ENCODE results near the gene DAB2IP.

DAB2IP gene

DNA sequence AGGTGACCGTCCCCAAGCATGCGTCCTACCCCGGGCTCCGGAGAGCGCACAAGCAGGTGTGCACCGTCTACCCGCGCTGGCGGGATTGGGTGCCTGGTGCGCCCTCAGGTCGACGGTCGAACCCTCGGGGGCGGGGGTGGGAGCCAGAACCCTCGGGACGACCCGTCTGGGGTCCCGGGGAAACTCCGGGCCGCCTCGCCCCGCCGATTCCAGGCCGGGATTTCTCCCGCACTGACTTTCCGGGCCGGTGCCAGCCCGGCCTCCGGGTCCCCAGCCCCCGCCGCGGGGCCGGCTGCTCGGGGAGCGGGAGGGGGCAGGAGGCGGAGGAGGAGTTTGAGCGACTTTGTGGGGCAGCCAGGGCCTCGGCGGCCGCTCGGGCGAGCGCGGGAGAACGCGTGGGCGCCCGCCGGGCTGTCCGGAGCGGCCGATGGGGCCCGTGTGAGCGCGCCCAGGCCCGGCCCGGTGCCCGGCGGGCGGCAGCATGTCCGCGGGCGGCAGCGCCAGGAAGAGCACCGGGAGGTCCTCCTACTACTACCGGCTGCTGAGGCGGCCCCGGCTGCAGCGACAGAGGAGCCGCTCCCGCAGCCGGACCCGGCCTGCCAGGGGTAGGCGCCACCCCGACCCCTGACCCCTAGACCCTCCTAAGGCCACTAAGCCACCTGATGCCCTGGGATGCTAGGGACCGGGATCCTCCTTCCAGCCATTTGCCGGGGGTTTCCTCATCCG lies at the start of gene DAB2IP:
Gene DAB2IP, plus strand, starts transcription at position 340 of the 726 bp plus-strand sequence. Its CDS starts 142 bp downstream, at position 482.
- Histone ChIP-seq H3K36me3 (ENCODE audit: insufficient read depth, low read length) (no peaks in the 10 kb centered on the region), H2AFZ (ENCODE audit: low read depth, low read length) (peak within 1 kb of the TSS; percentile 76), H3K27me3 (ENCODE audit: insufficient read depth, low read length) (peaks cover 8% of the 10 kb centered on the region), H3K9me3 (ENCODE audit: low read length) (no peaks in the 10 kb centered on the region), H3K4me3 (ENCODE audit: low read length) (peak within 1 kb of the TSS; percentile 70), H3K4me1 (ENCODE audit: insufficient read depth, low read length) (peaks cover 29% of the 10 kb centered on the region)

DNA sequence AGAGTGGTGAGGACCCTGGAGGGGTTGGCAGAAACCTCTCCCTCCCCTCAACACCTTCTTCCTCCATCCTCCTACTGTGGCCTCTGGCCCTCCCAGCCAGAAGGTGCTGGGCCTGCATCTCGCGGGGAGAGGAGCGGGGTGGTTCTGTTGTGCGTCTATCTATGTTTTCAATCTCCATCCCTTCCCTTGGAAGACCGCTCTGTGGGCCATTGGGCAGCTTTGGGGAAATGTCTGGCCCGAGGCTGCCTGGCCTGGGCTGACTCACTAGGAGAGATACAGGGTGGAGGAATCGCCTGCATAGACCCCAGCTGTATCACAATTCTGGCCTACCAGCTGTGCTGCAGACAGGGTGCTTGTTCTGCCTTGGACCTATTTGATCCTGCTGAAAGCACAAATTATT lies 48.4 kb upstream of the DAB2IP start:
- H3K4me1 ChIP-seq (ENCODE audit: insufficient read depth, low read length): peaks cover 17% of the 10 kb centered on the region
- H3K4me3 ChIP-seq (ENCODE audit: low read length): no peak overlapping the region
- H3K9me3 ChIP-seq (ENCODE audit: low read length): no peaks in the 10 kb centered on the region
- H3K27me3 ChIP-seq (ENCODE audit: insufficient read depth, low read length): peaks cover 40% of the 10 kb centered on the region
- no peak overlapping the region for H2AFZ ChIP-seq (ENCODE audit: low read depth, low read length)
- H3K36me3 ChIP-seq (ENCODE audit: insufficient read depth, low read length): no peaks in the 10 kb centered on the region

GRCh38 chr9:121604242-121604641 lies 47.2 kb upstream of the DAB2IP start:
- Histone ChIP-seq H3K36me3 (ENCODE audit: insufficient read depth, low read length) (no peaks in the 10 kb centered on the region), H3K4me3 (ENCODE audit: low read length) (no peak overlapping the region), H2AFZ (ENCODE audit: low read depth, low read length) (no peak overlapping the region), H3K4me1 (ENCODE audit: insufficient read depth, low read length) (peaks cover 6% of the 10 kb centered on the region), H3K27me3 (ENCODE audit: insufficient read depth, low read length) (peaks cover 28% of the 10 kb centered on the region), H3K9me3 (ENCODE audit: low read length) (no peaks in the 10 kb centered on the region)

GRCh38 chr9:121604654-121605053 lies 46.8 kb upstream of the DAB2IP start:
- peaks cover 28% of the 10 kb centered on the region for H3K27me3 ChIP-seq (ENCODE audit: insufficient read depth, low read length)
- no peak overlapping the region for H2AFZ ChIP-seq (ENCODE audit: low read depth, low read length)
- no peaks in the 10 kb centered on the region for H3K9me3 ChIP-seq (ENCODE audit: low read length)
- no peak overlapping the region for H3K4me3 ChIP-seq (ENCODE audit: low read length)
- H3K4me1 ChIP-seq (ENCODE audit: insufficient read depth, low read length): peaks cover 6% of the 10 kb centered on the region
- no peaks in the 10 kb centered on the region for H3K36me3 ChIP-seq (ENCODE audit: insufficient read depth, low read length)

DNA sequence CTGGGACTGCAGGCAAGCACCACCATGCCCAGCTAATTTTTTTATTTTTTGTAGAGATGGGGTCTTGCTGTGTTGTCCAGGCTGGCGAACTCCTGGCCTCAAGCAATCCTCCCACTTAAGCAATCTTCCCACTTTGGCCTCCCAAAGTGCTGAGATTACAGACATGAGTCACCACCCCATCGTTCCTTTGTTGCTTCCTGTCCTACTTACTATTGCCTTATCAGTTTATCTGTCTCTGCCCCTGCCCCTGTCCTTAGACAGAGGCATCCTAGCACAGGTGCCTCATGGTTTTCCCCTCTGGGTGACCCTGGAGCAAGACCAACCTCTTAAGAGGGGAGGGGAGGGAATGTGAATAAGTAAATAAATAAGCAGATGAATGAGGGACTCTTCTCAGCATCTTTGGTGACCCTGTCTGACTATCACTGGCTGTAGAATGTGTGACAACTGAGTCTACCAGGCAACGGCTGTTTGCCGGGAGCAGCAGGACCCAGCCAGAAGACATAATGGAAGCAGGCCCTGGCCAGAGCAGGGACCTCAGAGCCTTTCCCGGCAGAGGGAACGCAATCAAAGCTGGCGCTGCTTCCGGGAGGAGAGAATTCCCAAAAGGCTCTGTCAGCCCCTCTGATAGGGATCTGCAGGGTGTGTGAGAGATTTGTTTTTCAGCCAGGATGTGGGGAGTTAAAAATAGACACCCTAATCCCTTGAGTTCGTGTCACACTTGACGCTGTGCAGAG lies 43.8 kb upstream of the DAB2IP start:
- Histone ChIP-seq H3K27me3 (ENCODE audit: insufficient read depth, low read length) (peaks cover 9% of the 10 kb centered on the region), H3K4me1 (ENCODE audit: insufficient read depth, low read length) (peaks cover 6% of the 10 kb centered on the region), H3K36me3 (ENCODE audit: insufficient read depth, low read length) (no peaks in the 10 kb centered on the region), H3K4me3 (ENCODE audit: low read length) (no peak overlapping the region), H2AFZ (ENCODE audit: low read depth, low read length) (no peak overlapping the region), H3K9me3 (ENCODE audit: low read length) (no peaks in the 10 kb centered on the region)

GRCh38 chr9:121608168-121608853 lies 43.1 kb upstream of the DAB2IP start:
- peaks cover 9% of the 10 kb centered on the region for H3K4me1 ChIP-seq (ENCODE audit: insufficient read depth, low read length)
- H3K9me3 ChIP-seq (ENCODE audit: low read length): no peaks in the 10 kb centered on the region
- H3K36me3 ChIP-seq (ENCODE audit: insufficient read depth, low read length): no peaks in the 10 kb centered on the region
- no peak overlapping the region for H2AFZ ChIP-seq (ENCODE audit: low read depth, low read length)
- H3K27me3 ChIP-seq (ENCODE audit: insufficient read depth, low read length): peaks cover 10% of the 10 kb centered on the region
- H3K4me3 ChIP-seq (ENCODE audit: low read length): no peak overlapping the region

DNA sequence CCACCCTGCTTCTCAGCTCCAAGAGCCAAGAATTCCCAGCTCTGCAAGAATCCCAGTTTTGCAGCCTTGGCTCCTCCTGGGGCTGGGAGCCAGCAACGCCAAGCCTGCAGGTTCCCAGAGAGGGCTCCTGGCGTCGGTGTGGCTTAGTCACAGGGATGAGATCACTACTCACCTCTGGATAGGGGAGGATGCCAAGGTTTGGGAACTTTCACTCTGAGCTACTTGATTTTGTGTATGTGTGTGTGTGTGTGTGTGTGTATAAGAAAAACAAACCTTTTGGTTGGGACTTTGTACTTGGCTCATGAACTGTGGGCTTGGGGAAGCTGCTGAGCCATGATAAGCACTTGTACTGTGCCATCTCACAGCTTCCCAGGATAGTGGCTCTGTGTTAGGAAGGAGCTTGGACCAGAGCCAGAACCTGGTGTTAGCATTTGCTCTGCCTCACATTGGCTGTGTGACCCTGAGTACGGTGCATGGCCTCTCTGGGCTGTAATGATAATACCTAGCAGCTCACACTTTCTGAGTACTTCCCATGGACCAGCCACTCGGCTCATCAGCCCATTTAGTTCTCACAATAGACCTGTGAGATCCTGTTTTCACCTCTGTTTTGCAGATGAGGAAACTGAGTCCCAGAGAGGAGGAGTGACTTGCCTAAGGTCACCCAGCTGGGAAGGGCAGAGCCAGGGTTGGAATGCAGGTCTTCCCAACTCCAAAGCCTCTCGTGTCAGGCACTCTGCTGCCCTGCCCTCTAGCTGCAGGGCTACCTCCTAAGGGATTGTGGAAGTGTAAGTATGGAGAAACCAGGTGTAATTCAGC lies 41.4 kb upstream of the DAB2IP start:
- H3K36me3 ChIP-seq (ENCODE audit: insufficient read depth, low read length): no peaks in the 10 kb centered on the region
- H3K4me1 ChIP-seq (ENCODE audit: insufficient read depth, low read length): peaks cover 8% of the 10 kb centered on the region

DNA sequence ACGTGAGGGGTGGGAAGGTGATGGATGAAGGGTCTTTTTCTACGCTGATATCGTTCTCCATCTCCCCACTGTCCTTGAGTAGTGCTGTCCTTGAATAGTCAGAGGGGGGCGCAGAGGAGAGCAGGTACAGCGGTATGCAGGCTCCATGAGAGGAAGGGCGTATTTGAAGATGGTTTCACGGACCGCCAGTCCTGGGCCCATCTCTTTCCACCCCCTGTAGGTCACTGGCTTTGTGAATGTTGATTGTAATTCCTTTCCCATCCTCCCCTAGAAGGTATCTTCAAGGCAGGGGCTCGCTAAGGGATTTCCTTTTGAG lies 40.8 kb upstream of the DAB2IP start:
- Histone ChIP-seq H2AFZ (ENCODE audit: low read depth, low read length) (no peak overlapping the region), H3K27me3 (ENCODE audit: insufficient read depth, low read length) (peaks cover 5% of the 10 kb centered on the region), H3K9me3 (ENCODE audit: low read length) (no peaks in the 10 kb centered on the region), H3K4me3 (ENCODE audit: low read length) (no peak overlapping the region), H3K36me3 (ENCODE audit: insufficient read depth, low read length) (no peaks in the 10 kb centered on the region), H3K4me1 (ENCODE audit: insufficient read depth, low read length) (peaks cover 8% of the 10 kb centered on the region)

More for the DNA sequence above, 41.4 kb upstream of the DAB2IP start:
- H3K4me3 ChIP-seq (ENCODE audit: low read length): no peak overlapping the region
- no peaks in the 10 kb centered on the region for H3K9me3 ChIP-seq (ENCODE audit: low read length)
- H2AFZ ChIP-seq (ENCODE audit: low read depth, low read length): no peak overlapping the region
- H3K27me3 ChIP-seq (ENCODE audit: insufficient read depth, low read length): peaks cover 5% of the 10 kb centered on the region

- peaks cover 8% of the 10 kb centered on the region for H3K4me1 ChIP-seq (ENCODE audit: insufficient read depth, low read length)
- no peaks in the 10 kb centered on the region for H3K9me3 ChIP-seq (ENCODE audit: low read length)
- no peak overlapping the region for H2AFZ ChIP-seq (ENCODE audit: low read depth, low read length)
- H3K4me3 ChIP-seq (ENCODE audit: low read length): no peak overlapping the region
- H3K36me3 ChIP-seq (ENCODE audit: insufficient read depth, low read length): no peaks in the 10 kb centered on the region
- peaks cover 5% of the 10 kb centered on the region for H3K27me3 ChIP-seq (ENCODE audit: insufficient read depth, low read length)
Measured at GRCh38 chr9:121612511-121612998, 38.9 kb upstream of the DAB2IP start.

- no peak overlapping the region for H3K4me3 ChIP-seq (ENCODE audit: low read length)
- peaks cover 5% of the 10 kb centered on the region for H3K27me3 ChIP-seq (ENCODE audit: insufficient read depth, low read length)
- H3K4me1 ChIP-seq (ENCODE audit: insufficient read depth, low read length): peaks cover 8% of the 10 kb centered on the region
- no peak overlapping the region for H2AFZ ChIP-seq (ENCODE audit: low read depth, low read length)
- no peaks in the 10 kb centered on the region for H3K9me3 ChIP-seq (ENCODE audit: low read length)
- no peaks in the 10 kb centered on the region for H3K36me3 ChIP-seq (ENCODE audit: insufficient read depth, low read length)
Measured at GRCh38 chr9:121613009-121613752, 38.3 kb upstream of the DAB2IP start.

GRCh38 chr9:121616123-121616755 lies 35.2 kb upstream of the DAB2IP start:
- Histone ChIP-seq H3K4me1 (ENCODE audit: insufficient read depth, low read length) (peaks cover 8% of the 10 kb centered on the region), H3K9me3 (ENCODE audit: low read length) (no peaks in the 10 kb centered on the region), H3K4me3 (ENCODE audit: low read length) (no peak overlapping the region), H3K36me3 (ENCODE audit: insufficient read depth, low read length) (no peaks in the 10 kb centered on the region), H3K27me3 (ENCODE audit: insufficient read depth, low read length) (peaks cover 5% of the 10 kb centered on the region), H2AFZ (ENCODE audit: low read depth, low read length) (no peak overlapping the region)

DNA sequence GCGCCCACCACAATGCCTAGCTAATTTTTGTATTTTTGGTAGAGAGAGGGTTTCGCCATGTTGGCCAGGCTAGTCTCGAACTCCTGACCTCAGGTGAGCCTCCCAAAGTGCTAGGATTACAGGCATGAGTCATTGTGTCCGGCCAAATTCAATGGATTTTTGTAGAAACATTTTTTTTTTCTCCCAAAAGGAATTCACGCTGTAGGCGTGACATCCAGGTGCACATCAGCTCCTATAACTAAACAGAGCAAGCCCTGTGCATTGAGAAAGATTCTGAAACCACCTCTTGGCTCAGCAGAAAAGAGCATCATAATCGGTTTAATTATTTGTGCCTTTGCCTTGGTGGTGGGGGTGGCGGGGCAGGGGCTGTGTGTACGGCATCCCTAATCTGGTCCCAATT lies 32.9 kb upstream of the DAB2IP start:
- Histone ChIP-seq H3K4me3 (ENCODE audit: low read length) (no peak overlapping the region), H3K4me1 (ENCODE audit: insufficient read depth, low read length) (peaks cover 4% of the 10 kb centered on the region), H2AFZ (ENCODE audit: low read depth, low read length) (no peak overlapping the region), H3K27me3 (ENCODE audit: insufficient read depth, low read length) (no peaks in the 10 kb centered on the region), H3K36me3 (ENCODE audit: insufficient read depth, low read length) (no peaks in the 10 kb centered on the region), H3K9me3 (ENCODE audit: low read length) (no peaks in the 10 kb centered on the region)

Data from neuron (in vitro differentiated cells).